T-helper 2 cell treated with Interferon-gamma antibody and Interleukin-4, amounts not matched to agents 5 μg/mL and 100 μg/mL, for 36 hours (primary cell): Measurements from ENCODE around the gene COPZ2.
"Not testable (repeated sequence)": the region's sequence is repeated elsewhere in the genome, so short reads cannot be mapped to it uniquely, and the experiment has no call there.

Source experiments
- DNase-seq: peaks from one replicate; pipeline ENCODE4 v3.0.0; 2021; ENCODE audit warnings: low spot score
- H3K27ac Mint-ChIP-seq: one replicate; pipeline ENCODE4 v1.8.0; 2021; ENCODE audit warnings: mild to moderate bottlenecking, mixed read lengths
- H3K27me3 Mint-ChIP-seq: one replicate; pipeline ENCODE4 v1.8.0; 2021; ENCODE audit warnings: low read depth, mixed read lengths
- H3K36me3 Mint-ChIP-seq: one replicate; pipeline ENCODE4 v1.8.0; 2021; ENCODE audit warnings: low read depth, mixed read lengths
- H3K4me1 Mint-ChIP-seq: one replicate; pipeline ENCODE4 v1.8.0; 2021; ENCODE audit warnings: low read depth, mixed read lengths
- H3K4me3 Mint-ChIP-seq: one replicate; pipeline ENCODE4 v1.8.0; 2022; ENCODE audit warnings: mild to moderate bottlenecking, moderate library complexity, mixed read lengths
- H3K9me3 Mint-ChIP-seq: one replicate; pipeline ENCODE4 v1.8.0; 2021; ENCODE audit warnings: mixed read lengths

COPZ2 gene

DNA sequence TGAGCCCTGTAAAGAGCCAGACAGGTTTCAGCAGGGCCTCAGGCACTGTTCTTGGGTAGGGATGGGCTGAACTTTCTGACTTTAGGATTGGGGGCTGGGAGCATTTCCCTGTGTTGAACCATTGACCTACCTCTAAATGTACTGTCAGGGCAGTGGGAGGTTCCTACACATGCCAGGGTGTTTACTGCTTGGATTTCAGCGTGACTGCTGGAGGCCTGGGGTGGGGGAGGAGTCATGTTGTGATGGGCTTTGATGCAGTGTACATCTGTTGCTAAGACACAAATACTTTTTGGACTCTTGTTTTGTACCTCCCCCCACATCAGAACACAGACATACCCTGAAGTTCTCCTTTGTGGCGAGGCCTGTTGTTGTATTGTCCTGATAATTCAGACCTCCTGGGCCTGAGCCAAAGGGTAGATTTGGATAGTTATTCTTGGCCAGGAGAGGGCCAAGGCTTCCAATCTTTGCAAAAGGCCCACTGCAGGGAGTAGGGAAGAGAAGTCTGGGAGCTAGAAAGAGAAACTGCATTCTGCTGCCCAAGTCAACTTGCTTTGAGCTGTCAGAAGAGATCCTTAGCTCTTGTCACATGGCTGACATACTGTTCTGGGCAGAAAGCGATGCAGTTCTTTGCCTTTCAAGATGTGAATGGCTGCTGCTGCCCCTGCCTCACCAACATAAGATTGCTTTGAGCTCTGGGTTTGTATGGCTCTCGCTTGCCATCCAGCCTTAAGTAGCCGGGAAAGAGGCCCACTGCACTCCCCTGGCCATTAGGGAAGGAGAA lies 14.3 kb upstream of the COPZ2 start:
- H3K36me3 Mint-ChIP-seq: peaks cover 41% of the 10 kb centered on the region
- no peak for DNase-seq
- peak overlapping the region; percentile 45 for H3K4me3 Mint-ChIP-seq

GRCh38 chr17:48051283-48051682 lies 13.7 kb upstream of the COPZ2 start:
- H3K9me3 Mint-ChIP-seq: no peaks in the 10 kb centered on the region
- no peak overlapping the region for H3K27ac Mint-ChIP-seq
- H3K4me3 Mint-ChIP-seq: peak overlapping the region; percentile 1
- H3K27me3 Mint-ChIP-seq: no peaks in the 10 kb centered on the region
- H3K36me3 Mint-ChIP-seq: peaks cover 36% of the 10 kb centered on the region
- DNase-seq: no peak
- peaks cover 49% of the 10 kb centered on the region for H3K4me1 Mint-ChIP-seq

More for the DNA sequence above, 14.3 kb upstream of the COPZ2 start:
- Mint-ChIP-seq H3K27ac (peak overlapping the region; percentile 23), H3K4me1 (peaks cover 46% of the 10 kb centered on the region), H3K27me3 (no peaks in the 10 kb centered on the region), H3K9me3 (no peaks in the 10 kb centered on the region)

DNA sequence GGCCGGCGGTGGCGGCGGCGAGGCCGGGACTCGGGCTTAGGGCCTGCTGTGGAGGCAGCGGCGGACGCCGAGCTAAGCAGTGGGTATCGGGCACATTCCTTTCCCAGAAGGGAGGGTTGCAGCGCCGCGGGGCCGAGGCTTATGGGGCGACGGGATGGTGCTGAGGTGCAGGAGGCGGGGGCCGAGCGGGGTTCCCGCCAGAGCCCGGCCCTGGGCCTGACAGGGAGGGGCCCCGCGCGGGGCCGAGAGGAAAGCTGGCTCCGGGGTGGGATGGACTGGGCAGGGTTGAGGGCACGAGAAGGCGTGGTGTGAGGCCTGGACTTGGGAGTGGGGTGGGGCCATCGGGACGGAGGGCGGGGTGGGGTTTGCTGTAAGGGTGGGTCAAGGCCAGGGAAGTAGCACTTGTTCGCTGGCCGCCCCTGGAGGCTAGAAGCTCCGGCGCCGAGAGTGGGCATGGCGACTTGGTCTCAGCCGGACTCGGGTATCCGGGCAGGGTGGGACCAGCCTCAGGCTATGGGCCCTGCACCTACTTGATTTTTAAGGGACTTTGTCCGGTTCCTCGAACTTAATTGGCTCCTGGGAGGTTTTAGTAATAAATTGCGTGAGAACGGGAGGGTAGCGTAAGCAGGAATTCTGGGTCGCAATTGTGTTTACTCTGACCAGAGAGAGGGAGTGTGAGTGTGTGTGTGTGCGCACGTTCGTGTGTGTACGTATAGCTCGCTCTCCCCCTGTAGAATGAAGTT lies 11.0 kb upstream of the COPZ2 start:
- peak overlapping the region; percentile 98 for H3K4me3 Mint-ChIP-seq
- no peaks in the 10 kb centered on the region for H3K9me3 Mint-ChIP-seq
- peak overlapping the region; percentile 98 for H3K27ac Mint-ChIP-seq
- H3K4me1 Mint-ChIP-seq: peaks cover 43% of the 10 kb centered on the region
- no peak for DNase-seq
- no peaks in the 10 kb centered on the region for H3K27me3 Mint-ChIP-seq
- peaks cover 24% of the 10 kb centered on the region for H3K36me3 Mint-ChIP-seq

DNA sequence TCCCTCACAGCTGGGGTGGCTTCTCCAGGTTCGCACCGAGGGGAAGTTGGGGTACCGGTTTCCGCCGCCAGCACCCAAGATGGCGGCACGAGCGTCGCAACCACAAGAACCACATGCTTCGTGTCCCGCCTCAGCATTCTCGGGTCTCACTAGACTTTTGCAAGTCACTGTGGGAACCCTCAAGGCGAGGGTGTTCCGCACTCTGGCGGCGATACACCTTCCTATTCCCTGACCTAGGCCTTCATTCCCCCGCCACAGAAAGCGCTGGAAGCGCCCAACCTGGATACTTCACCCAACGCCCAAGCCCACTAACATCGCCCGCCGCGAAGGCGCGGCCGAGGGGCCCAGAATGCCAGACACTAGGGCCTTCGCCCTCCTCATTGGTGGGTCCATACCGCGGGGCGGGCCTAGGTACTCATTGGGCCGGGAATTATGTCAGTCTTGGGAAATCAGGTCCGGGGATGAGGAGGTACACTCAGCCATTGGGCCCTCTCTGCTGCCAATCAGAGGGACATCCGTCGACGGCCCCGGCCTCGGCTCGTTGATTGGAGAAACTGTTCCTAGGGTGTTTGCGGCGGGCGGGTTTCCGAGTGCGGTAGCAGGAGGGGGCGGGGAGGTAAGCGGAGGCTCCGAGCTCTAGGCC lies 10.3 kb upstream of the COPZ2 start, which contains the start of gene NFE2L1:
Gene NFE2L1, plus strand, starts transcription at position 619 of the 643 bp plus-strand sequence. CDS start 2,760 bp downstream, outside the sequence.
- peak within 1 kb of the TSS; percentile 98 for H3K4me3 Mint-ChIP-seq
- H3K36me3 Mint-ChIP-seq: peaks cover 22% of the 10 kb centered on the region
- DNase-seq: peak; percentile 98
- peaks cover 39% of the 10 kb centered on the region for H3K4me1 Mint-ChIP-seq
- H3K27ac Mint-ChIP-seq: peak within 1 kb of the TSS; percentile 98
- H3K9me3 Mint-ChIP-seq: no peaks in the 10 kb centered on the region
- H3K27me3 Mint-ChIP-seq: no peaks in the 10 kb centered on the region

- Mint-ChIP-seq H3K27me3 (no peaks in the 10 kb centered on the region), H3K36me3 (peaks cover 16% of the 10 kb centered on the region), H3K4me3 (peak overlapping the region; percentile 98), H3K27ac (peak overlapping the region; percentile 98), H3K9me3 (no peaks in the 10 kb centered on the region), H3K4me1 (peaks cover 35% of the 10 kb centered on the region)
- DNase-seq: no peak
Measured at GRCh38 chr17:48047113-48047740, 9.6 kb upstream of the COPZ2 start.

GRCh38 chr17:48046296-48046695 lies 8.7 kb upstream of the COPZ2 start:
- no peaks in the 10 kb centered on the region for H3K9me3 Mint-ChIP-seq
- DNase-seq: no peak
- peak overlapping the region; percentile 98 for H3K27ac Mint-ChIP-seq
- H3K4me3 Mint-ChIP-seq: peak overlapping the region; percentile 98
- H3K36me3 Mint-ChIP-seq: peaks cover 10% of the 10 kb centered on the region
- no peaks in the 10 kb centered on the region for H3K27me3 Mint-ChIP-seq
- peaks cover 29% of the 10 kb centered on the region for H3K4me1 Mint-ChIP-seq

GRCh38 chr17:48045316-48046001 lies 7.9 kb upstream of the COPZ2 start:
- Mint-ChIP-seq H3K27me3 (no peaks in the 10 kb centered on the region), H3K27ac (peak overlapping the region; percentile 17), H3K4me1 (peaks cover 23% of the 10 kb centered on the region), H3K9me3 (no peaks in the 10 kb centered on the region), H3K36me3 (peaks cover 6% of the 10 kb centered on the region), H3K4me3 (peak overlapping the region; percentile 98)
- no peak for DNase-seq

- Mint-ChIP-seq H3K27ac (no peak overlapping the region), H3K27me3 (no peaks in the 10 kb centered on the region), H3K4me1 (peaks cover 19% of the 10 kb centered on the region), H3K4me3 (no peak overlapping the region), H3K9me3 (no peaks in the 10 kb centered on the region), H3K36me3 (peaks cover 4% of the 10 kb centered on the region)
- DNase-seq: no peak
Measured at GRCh38 chr17:48044851-48045250, 7.3 kb upstream of the COPZ2 start.

DNA sequence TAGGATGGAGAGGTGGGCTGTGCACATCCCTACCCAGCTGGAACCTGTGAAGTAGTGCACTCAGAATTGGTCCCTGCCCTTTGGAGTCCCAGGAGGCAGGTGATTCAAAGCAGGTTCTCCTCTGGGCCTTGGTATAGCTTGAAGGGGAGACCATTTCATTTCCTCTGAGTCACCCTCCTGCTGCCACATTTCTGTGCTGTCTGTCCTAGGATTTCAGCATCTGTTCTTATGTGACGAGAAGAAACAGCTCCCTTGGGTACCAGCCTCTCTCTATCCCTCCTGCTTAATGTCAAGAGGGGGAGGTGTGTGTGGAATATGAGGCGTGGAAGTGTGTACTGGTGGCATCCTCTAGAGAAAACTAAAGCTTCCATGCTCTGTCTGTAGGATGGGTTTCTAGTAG lies 5.6 kb upstream of the COPZ2 start:
- peaks cover 1% of the 10 kb centered on the region for H3K36me3 Mint-ChIP-seq
- H3K27me3 Mint-ChIP-seq: peaks cover 13% of the 10 kb centered on the region
- no peaks in the 10 kb centered on the region for H3K9me3 Mint-ChIP-seq
- peaks cover 20% of the 10 kb centered on the region for H3K4me1 Mint-ChIP-seq
- no peak overlapping the region for H3K4me3 Mint-ChIP-seq
- no peak for DNase-seq
- H3K27ac Mint-ChIP-seq: no peak overlapping the region

DNA sequence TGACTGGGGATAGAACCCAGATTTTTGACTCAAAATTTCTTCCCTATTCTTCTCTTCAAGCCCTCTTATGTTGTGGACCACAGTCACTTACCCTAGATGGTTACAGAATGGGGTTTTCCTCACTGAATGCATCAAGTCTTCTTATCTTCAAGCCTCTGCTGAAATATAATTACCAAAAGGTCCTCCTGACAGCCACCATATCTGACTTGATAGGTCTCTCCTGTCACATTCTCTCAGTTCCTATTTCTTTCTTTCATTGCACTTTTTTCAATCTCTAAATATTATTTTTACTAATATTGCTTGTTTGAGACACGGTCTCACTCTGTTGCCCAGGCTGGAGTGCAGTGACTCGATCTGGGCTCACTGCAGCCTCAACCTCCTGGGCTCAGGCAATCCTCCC lies 1.1 kb upstream of the COPZ2 start:
- peaks cover 11% of the 10 kb centered on the region for H3K4me1 Mint-ChIP-seq
- peak overlapping the region; percentile 86 for H3K4me3 Mint-ChIP-seq
- no peak for DNase-seq
- H3K27ac Mint-ChIP-seq: no peak overlapping the region
- peaks cover 2% of the 10 kb centered on the region for H3K36me3 Mint-ChIP-seq
- H3K27me3 Mint-ChIP-seq: peaks cover 31% of the 10 kb centered on the region
- H3K9me3 Mint-ChIP-seq: no peaks in the 10 kb centered on the region

DNA sequence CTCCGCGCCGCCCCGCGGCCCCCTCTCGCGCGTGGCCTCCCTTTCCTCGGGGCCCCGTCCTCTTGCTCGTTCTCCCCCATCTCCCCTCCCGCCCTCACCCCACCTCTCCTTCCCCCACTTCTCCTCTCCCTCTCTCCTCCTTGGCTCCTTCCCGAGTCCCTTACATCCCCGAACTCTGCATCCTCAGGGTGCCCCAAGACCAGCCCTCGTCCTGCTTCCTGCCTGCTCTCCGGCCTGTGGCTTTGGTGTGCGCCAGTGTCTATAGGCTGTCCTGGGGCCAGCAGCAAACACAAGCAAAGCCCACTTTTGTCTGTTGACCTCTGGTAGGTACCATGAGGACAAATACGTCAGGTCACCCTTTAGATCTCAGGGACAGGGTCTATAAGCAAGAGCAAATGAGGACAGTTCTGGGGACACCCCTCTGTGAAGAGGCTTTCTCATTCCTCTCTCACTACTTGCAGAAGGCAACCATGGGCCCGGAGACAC lies 284 bp upstream of the COPZ2 start:
- no peak for DNase-seq
- peak overlapping the region; percentile 69 for H3K27ac Mint-ChIP-seq
- H3K27me3 Mint-ChIP-seq: peaks cover 34% of the 10 kb centered on the region
- peaks cover 10% of the 10 kb centered on the region for H3K4me1 Mint-ChIP-seq
- H3K36me3 Mint-ChIP-seq: peaks cover 2% of the 10 kb centered on the region
- no peaks in the 10 kb centered on the region for H3K9me3 Mint-ChIP-seq
- H3K4me3 Mint-ChIP-seq: peak overlapping the region; percentile 86

DNA sequence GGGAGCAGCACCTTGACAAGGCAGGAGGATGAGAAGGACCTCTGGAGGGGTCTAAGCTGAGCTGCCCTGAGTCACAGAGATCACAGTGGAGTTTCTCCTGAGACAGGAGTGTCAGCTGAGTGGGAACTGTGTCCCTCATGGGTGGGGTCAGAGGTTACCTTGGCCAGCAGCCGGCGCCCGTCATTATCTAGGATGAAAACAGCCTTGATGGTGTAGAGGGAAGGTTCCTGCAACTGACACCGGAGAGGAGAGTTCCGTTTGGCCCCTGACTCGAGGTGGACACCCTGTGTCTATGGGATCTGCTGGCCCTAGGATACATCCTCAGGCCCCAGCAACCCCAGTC lies 933 bp downstream of the COPZ2 start:
- Mint-ChIP-seq H3K4me1 (peaks cover 10% of the 10 kb centered on the region), H3K27ac (no peak overlapping the region), H3K36me3 (peaks cover 2% of the 10 kb centered on the region), H3K9me3 (no peaks in the 10 kb centered on the region), H3K4me3 (peak overlapping the region; percentile 80), H3K27me3 (peaks cover 42% of the 10 kb centered on the region)
- no peak for DNase-seq

DNA sequence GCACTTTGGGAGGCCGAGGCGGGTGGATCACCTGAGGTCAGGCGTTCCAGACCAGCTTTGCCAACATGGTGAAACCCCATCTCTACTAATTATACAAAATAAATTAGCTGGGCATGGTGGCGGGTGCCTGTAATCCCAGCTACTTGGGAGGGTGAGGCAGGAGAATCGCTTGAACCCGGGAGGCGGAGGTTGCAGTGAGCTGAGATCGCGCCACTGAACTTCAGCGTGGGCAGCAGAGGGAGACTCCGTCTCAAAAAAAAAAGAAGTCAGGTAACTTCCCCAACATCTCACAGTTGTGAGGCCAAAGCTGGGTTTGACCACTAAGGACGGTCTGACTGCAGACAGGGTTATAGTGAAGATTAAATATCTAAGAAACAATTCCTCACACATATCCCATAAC lies 2.9 kb downstream of the COPZ2 start:
- H3K4me3 Mint-ChIP-seq, DNase-seq, H3K4me1 Mint-ChIP-seq, H3K27ac Mint-ChIP-seq, H3K9me3 Mint-ChIP-seq, H3K36me3 Mint-ChIP-seq: not testable (repeated sequence)
- peaks cover 53% of the 10 kb centered on the region for H3K27me3 Mint-ChIP-seq
